HL-60/S4 treated with retinoic acid at 250 ng/mL for 4 days and 3 days (cell line): Measurements from ENCODE around the gene HK3.

Experiments used
- in situ Hi-C: fragments of 300-500 bp; cut with MboI; formaldehyde crosslinking; loops from 2 replicates; pipeline ENCODE4 v1.7.0; 2022; ENCODE audit warnings: low sequenced_read_pairs

HK3 gene

GRCh38 chr5:176886336-176887251 is 12.6 kb downstream of the HK3 start:
- in situ Hi-C loops: no loop called here

- in situ Hi-C loops: no loop called here
These were observed 14.6 kb downstream of the HK3 start for GRCh38 chr5:176884571-176884890.

- in situ Hi-C loops: no loop called here
These were observed 15.2 kb downstream of the HK3 start for GRCh38 chr5:176883700-176884570.

GRCh38 chr5:176882567-176882903 is 16.6 kb downstream of the HK3 start:
- in situ Hi-C loops: no loop called here

- in situ Hi-C loops: no loop called here
These were observed 17.2 kb downstream of the HK3 start for GRCh38 chr5:176881816-176882566.

GRCh38 chr5:176881021-176881749 is 18.0 kb downstream of the HK3 start:
- in situ Hi-C loops: no loop called here

GRCh38 chr5:176880366-176881020 is 18.7 kb downstream of the HK3 start:
- in situ Hi-C loops: no loop called here

GRCh38 chr5:176879663-176880361 is 19.3 kb downstream of the HK3 start:
- in situ Hi-C loops: no loop called here

- in situ Hi-C loops: no loop called here
These were observed 20.1 kb downstream of the HK3 start for GRCh38 chr5:176878906-176879662.

GRCh38 chr5:176878463-176878862 is 20.7 kb downstream of the HK3 start:
- in situ Hi-C loops: no loop called here

- in situ Hi-C loops: no loop called here
These were observed 21.3 kb downstream of the HK3 start for GRCh38 chr5:176877793-176878331.

- in situ Hi-C loops: no loop called here
These were observed 22.4 kb downstream of the HK3 start for GRCh38 chr5:176876506-176877431.

- in situ Hi-C loops: no loop called here
These were observed 23.2 kb downstream of the HK3 start for GRCh38 chr5:176875783-176876505.

GRCh38 chr5:176875014-176875550 is 24.1 kb downstream of the HK3 start:
- in situ Hi-C loops: no loop called here

- in situ Hi-C loops: no loop called here
These were observed 24.9 kb downstream of the HK3 start for GRCh38 chr5:176874198-176874780.

- in situ Hi-C loops: no loop called here
These were observed 25.5 kb downstream of the HK3 start for GRCh38 chr5:176873541-176874172.
